Endothelial cell of umbilical vein (primary cell): ENCODE results near the gene FMN2. TPM values are rescaled to one million over a fixed set of nuclear protein-coding genes. Genes with fewer than 3 reads are reported as not detected.

Experiments
- BruUV-seq: library from RNA; stranded (reverse); fragments of 400-500 nt; replicated peaks from 2 replicates; lab custom pipeline; 2021; lab: Mats Ljungman, UMichigan
- CTCF ChIA-PET: fragments of 300-600, 350-600 bp; sonication (Branson Sonifier 250); formaldehyde crosslinking; loops from one replicate; lab custom pipeline; 2021; ENCODE audit warnings: antibody characterized with exemption, inconsistent platforms; lab: Charles Lee
- POLR2A ChIA-PET: fragments of 300-600, 350-600 bp; sonication (Branson Sonifier 250); formaldehyde crosslinking; loops from one replicate; lab custom pipeline; 2021; ENCODE audit warnings: antibody characterized with exemption, inconsistent platforms; lab: Charles Lee
- DNase-seq: peaks from one replicate; pipeline ENCODE4 v3.0.0-alpha.2; 2011; ENCODE audit warnings: low read depth, low spot score
- FAIRE-seq: peaks from 2 replicates; lab custom pipeline; 2011; peaks lifted over from hg19 to GRCh38; lab: Jason Lieb, UNC
- H2AFZ ChIP-seq: 2 replicates; pipeline ENCODE4 v1.6.0; 2012; ENCODE audit warnings: low read depth, low read length, control low read depth, inconsistent platforms
- H3K27ac ChIP-seq: 2 replicates; pipeline ENCODE4 v1.5.1; 2011; ENCODE audit warnings: low read depth, mild to moderate bottlenecking, control low read depth, low read length, moderate library complexity; ENCODE audit not compliant: insufficient read depth
- H3K27me3 ChIP-seq, 2 experiments: 2 replicates each; pipeline versions ENCODE4 v1.6.0 to v1.6.1; 2011; ENCODE audit warnings: low read length in 2 of 2, mixed read lengths in 1 of 2; ENCODE audit not compliant: control insufficient read depth in 2 of 2, insufficient read depth in 2 of 2
- H3K36me3 ChIP-seq, 2 experiments: 2 replicates in 1 of 2; 3 replicates in 1 of 2; pipeline ENCODE4 v1.5.1; 2011; ENCODE audit warnings: low read length in 2 of 2, mild to moderate bottlenecking in 1 of 2, moderate library complexity in 1 of 2; ENCODE audit not compliant: control insufficient read depth in 2 of 2, insufficient read depth in 2 of 2; ENCODE audit errors: extremely low read depth in 1 of 2
- H3K4me1 ChIP-seq: 3 replicates; pipeline ENCODE4 v1.5.1; 2011; ENCODE audit warnings: mild to moderate bottlenecking, low read length; ENCODE audit not compliant: control insufficient read depth, insufficient read depth; ENCODE audit errors: extremely low read depth
- H3K4me2 ChIP-seq: 2 replicates; pipeline ENCODE4 v1.6.1; 2011; ENCODE audit warnings: low read length, control low read depth, mixed read lengths; ENCODE audit not compliant: insufficient read depth
- H3K4me3 ChIP-seq, 3 experiments: fragments of 200-600 bp in 1 of 3; sonication (generic), shearing (Covaris generic) in 1 of 3; replicated peaks in 1 of 3; 2 replicates each; pipeline ENCODE4 v1.5.1; 2011 to 2016; ENCODE audit warnings: control low read depth in 3 of 3, low read length in 3 of 3, mild to moderate bottlenecking in 2 of 3, inconsistent platforms in 1 of 3, low read depth in 1 of 3, moderate library complexity in 1 of 3; ENCODE audit not compliant: insufficient read depth in 1 of 3
- H3K79me2 ChIP-seq: 2 replicates; pipeline ENCODE4 v1.6.0; 2012; ENCODE audit warnings: low read length, inconsistent platforms; ENCODE audit not compliant: control insufficient read depth, insufficient read depth
- H3K9ac ChIP-seq: replicated peaks from 2 replicates; pipeline ENCODE3; 2011; ENCODE audit warnings: low read length, control low read depth; ENCODE audit not compliant: insufficient read depth; ENCODE audit errors: extremely low read depth
- H3K9me1 ChIP-seq: replicated peaks from 3 replicates; pipeline ENCODE4 v1.6.0; 2011; ENCODE audit warnings: mild to moderate bottlenecking, low read length; ENCODE audit not compliant: control insufficient read depth, insufficient read depth; ENCODE audit errors: extremely low read depth
- H3K9me3 ChIP-seq: replicated peaks from 2 replicates; pipeline ENCODE4 v1.5.1; 2012; ENCODE audit warnings: low read length, inconsistent platforms; ENCODE audit not compliant: control insufficient read depth, insufficient read depth
- H4K20me1 ChIP-seq: replicated peaks from 2 replicates; pipeline ENCODE3; 2011; ENCODE audit warnings: mild to moderate bottlenecking, low read length; ENCODE audit not compliant: control insufficient read depth, insufficient read depth; ENCODE audit errors: extremely low read depth
- CTCF ChIP-seq, 2 donors: IDR thresholded peaks; 1 replicate in 1 of 2; 2 replicates in 1 of 2; pipeline ENCODE4 v1.5.1; 2011; ENCODE audit warnings: low read length in 2 of 2, mild to moderate bottlenecking in 2 of 2, moderate library complexity in 2 of 2, control low read depth in 1 of 2, inconsistent platforms in 1 of 2, low read depth in 1 of 2; ENCODE audit not compliant: insufficient read depth in 1 of 2; ENCODE audit errors: extremely low read depth in 1 of 2
- EZH2 ChIP-seq: IDR thresholded peaks from 2 replicates; pipeline ENCODE4 v1.6.1; 2012; ENCODE audit warnings: borderline replicate concordance, low read depth, mild to moderate bottlenecking, moderate library complexity, low read length, inconsistent platforms; ENCODE audit not compliant: severe bottlenecking
- FOS ChIP-seq: IDR thresholded peaks from 2 replicates; pipeline ENCODE4 v1.6.1; 2011; ENCODE audit warnings: mild to moderate bottlenecking, low read length, moderate library complexity, borderline replicate concordance; ENCODE audit not compliant: insufficient read depth
- GATA2 ChIP-seq: IDR thresholded peaks from 2 replicates; pipeline ENCODE4 v1.7.0; 2011; ENCODE audit warnings: low read depth, mild to moderate bottlenecking, moderate library complexity, mixed read lengths, low read length; ENCODE audit not compliant: insufficient read length, insufficient read depth
- JUN ChIP-seq: IDR thresholded peaks from 2 replicates; pipeline ENCODE4 v1.6.1; 2011; ENCODE audit warnings: borderline replicate concordance, low read depth; ENCODE audit not compliant: insufficient read length, insufficient read depth
- MAX ChIP-seq: IDR thresholded peaks from 2 replicates; pipeline ENCODE4 v1.6.1; 2011; ENCODE audit not compliant: insufficient read depth, insufficient read length
- MYC ChIP-seq: IDR thresholded peaks from one replicate; pipeline ENCODE4 v1.6.1; 2011; ENCODE audit warnings: mild to moderate bottlenecking, low read depth, low read length
- POLR2A ChIP-seq: IDR thresholded peaks from 2 replicates; pipeline ENCODE4 v1.6.1; 2012; ENCODE audit warnings: low read depth, mild to moderate bottlenecking, control low read depth, low read length
- POLR2AphosphoS5 ChIP-seq: IDR thresholded peaks from 2 replicates; pipeline ENCODE4 v1.6.1; 2012; ENCODE audit warnings: low read depth, mild to moderate bottlenecking, control low read depth, low read length, moderate library complexity; ENCODE audit not compliant: insufficient read depth
- dilution Hi-C: fragments of 300-500 bp; cut with MboI; formaldehyde crosslinking; loops from one replicate; pipeline ENCODE4 v1.15.0; 2019; ENCODE audit warnings: low sequenced_read_pairs; ENCODE audit not compliant: extremely low pct_ligation_motif_present
- intact Hi-C: fragments of 100-400 bp; cut with micrococcal nuclease; formaldehyde crosslinking; loops from one replicate; pipeline ENCODE4 v1.10.0; 2022
- polyA plus RNA-seq, 4 experiments: library from polyadenylated mRNA; depleted of rRNA in 3 of 4; stranded (reverse) in 3 of 4; unstranded in 1 of 4; fragments of >200 nt; gene quantifications; 2 replicates each; pipeline versions ENCODE4 v1.2.1 to v1.2.3, GENCODE V29; 2011 to 2012; ENCODE audit warnings: missing spikeins in 1 of 4
- total RNA-seq: library from RNA; stranded (reverse); gene quantifications from 2 replicates; pipeline ENCODE4 v1.2.3, GENCODE V29; 2021

Gene FMN2
- total and polyA plus RNA-seq, 2 donors (not counting 3 experiments of a cell fraction or from before 2014, with no cell fraction given), result not detected

- CTCF ChIA-PET, result no interaction called here
- H3K27me3 ChIP-seq, result no peaks in the 10 kb centered on the region
- H3K4me2 ChIP-seq, result no peak overlapping the region
- no peak overlapping the region for H3K27ac ChIP-seq
- no peak overlapping the region for H3K9ac ChIP-seq
- H3K79me2 ChIP-seq, result no peaks in the 10 kb centered on the region
- POLR2A ChIA-PET, result no interaction called here
- no peaks in the 10 kb centered on the region for H3K9me1 ChIP-seq
- no peak for FAIRE-seq
- BruUV-seq, result no TSS peak
- H2AFZ ChIP-seq, result no peak overlapping the region
- H3K4me1 ChIP-seq, result no peaks in the 10 kb centered on the region
- H3K36me3 ChIP-seq, result no peaks in the 10 kb centered on the region
- H4K20me1 ChIP-seq, result no peaks in the 10 kb centered on the region
- dilution Hi-C loops, result no loop called here
- H3K4me3 ChIP-seq, result no peak overlapping the region
- H3K9me3 ChIP-seq, result peaks cover 1% of the 10 kb centered on the region
- no peak for DNase-seq
- no peak for TF ChIP-seq MYC
- TF ChIP-seq FOS, result no peak
- TF ChIP-seq JUN, result no peak
- no peak for TF ChIP-seq EZH2
- no peak for TF ChIP-seq POLR2AphosphoS5
- TF ChIP-seq MAX, result no peak
- TF ChIP-seq POLR2A, result no peak
- no peak for TF ChIP-seq GATA2
- no peak for TF ChIP-seq CTCF (IDR thresholded peaks at IDR 0.05; ENCODE audit: extremely low read depth in 1 of 2, insufficient read depth in 1 of 2, low read depth in 1 of 2, low read length in 2 of 2)
- intact Hi-C loops, result no loop called here
Observed at GRCh38 chr1:240385985-240386978, 294.6 kb downstream of the FMN2 start.
